HEK293 (cell line): Measurements from ENCODE around the gene ZNF276.

Experiments used
- CTCF ChIA-PET: fragments of 350-600 bp; formaldehyde crosslinking; extraction: SDS; loops from one replicate; lab custom pipeline; 2021; ENCODE audit warnings: antibody characterized with exemption; lab: Yijun Ruan, JAX
- POLR2A ChIA-PET: fragments of 300-600 bp; formaldehyde crosslinking; extraction: SDS; loops from one replicate; lab custom pipeline; 2020; ENCODE audit warnings: antibody characterized with exemption, inconsistent platforms; lab: Yijun Ruan, JAX
- H3K27ac ChIP-seq: fragments of 200-500 bp; sonication (Bioruptor generic); 2 replicates; pipeline ENCODE4 v1.5.1; 2014; ENCODE audit warnings: low read depth, low read length, control low read depth, inconsistent platforms; ENCODE audit errors: extremely low read depth
- H3K36me3 ChIP-seq, 2 experiments: fragments of 200-500 bp in 1 of 2; sonication (Bioruptor generic) in 1 of 2; 1 replicate in 1 of 2; 2 replicates in 1 of 2; pipeline ENCODE4 v1.5.1; 2014 to 2017; ENCODE audit warnings: inconsistent platforms in 2 of 2, low read length in 2 of 2; ENCODE audit not compliant: control insufficient read depth in 2 of 2, insufficient read depth in 1 of 2
- H3K4me1 ChIP-seq: fragments of 200-500 bp; sonication (Bioruptor generic); 2 replicates; pipeline ENCODE4 v1.5.1; 2014; ENCODE audit warnings: mild to moderate bottlenecking, low read length, inconsistent platforms; ENCODE audit not compliant: control insufficient read depth, insufficient read depth
- H3K4me3 ChIP-seq: 2 replicates; pipeline ENCODE4 v1.5.1; 2011; ENCODE audit warnings: low read depth, mild to moderate bottlenecking, control low read depth, low read length, moderate library complexity
- H3K9me3 ChIP-seq: fragments of 200-500 bp; sonication (Bioruptor generic); 2 replicates; pipeline ENCODE4 v1.5.1; 2014; ENCODE audit warnings: low read depth, low read length, inconsistent platforms; ENCODE audit not compliant: control insufficient read depth, insufficient read depth
- KLF16 ChIP-seq: fragments of 450-650 bp; formaldehyde crosslinking; IDR thresholded peaks from 2 replicates; pipeline ENCODE4 v1.5.1; 2017; ENCODE audit warnings: missing biosample characterization, missing genetic modification characterization
- RBAK ChIP-seq: fragments of 450-650 bp; formaldehyde crosslinking; IDR thresholded peaks from 2 replicates; pipeline ENCODE4 v1.5.1; 2016; ENCODE audit warnings: missing biosample characterization, missing genetic modification characterization
- SCRT1 ChIP-seq: fragments of 450-650 bp; formaldehyde crosslinking; IDR thresholded peaks from 2 replicates; pipeline ENCODE4 v1.5.1; 2016; ENCODE audit warnings: missing biosample characterization, missing genetic modification characterization, borderline replicate concordance
- ZBTB20 ChIP-seq: fragments of 450-650 bp; formaldehyde crosslinking; IDR thresholded peaks from 2 replicates; pipeline ENCODE4 v1.5.1; 2016; ENCODE audit warnings: missing biosample characterization, missing genetic modification characterization
- ZFHX2 ChIP-seq: fragments of 450-650 bp; formaldehyde crosslinking; conservative IDR thresholded peaks from 2 replicates; pipeline ENCODE4 v1.5.1; 2016; ENCODE audit warnings: missing biosample characterization, missing genetic modification characterization
- ZNF2 ChIP-seq: fragments of 450-650 bp; formaldehyde crosslinking; IDR thresholded peaks from 2 replicates; pipeline ENCODE4 v1.5.1; 2016; ENCODE audit warnings: missing biosample characterization, missing genetic modification characterization
- ZNF211 ChIP-seq: fragments of 450-650 bp; formaldehyde crosslinking; IDR thresholded peaks from 2 replicates; pipeline ENCODE4 v1.5.1; 2016; ENCODE audit warnings: low read depth, missing biosample characterization, missing genetic modification characterization
- ZNF221 ChIP-seq: fragments of 450-650 bp; formaldehyde crosslinking; IDR thresholded peaks from 2 replicates; pipeline ENCODE4 v1.5.1; 2017; ENCODE audit warnings: missing biosample characterization, missing genetic modification characterization, borderline replicate concordance
- ZNF248 ChIP-seq: fragments of 450-650 bp; formaldehyde crosslinking; IDR thresholded peaks from 2 replicates; pipeline ENCODE4 v1.5.1; 2017; ENCODE audit warnings: missing biosample characterization, missing genetic modification characterization
- ZNF404 ChIP-seq: fragments of 450-650 bp; formaldehyde crosslinking; IDR thresholded peaks from 2 replicates; pipeline ENCODE4 v1.5.1; 2017; ENCODE audit warnings: missing biosample characterization, missing genetic modification characterization
- ZNF501 ChIP-seq: fragments of 450-650 bp; formaldehyde crosslinking; IDR thresholded peaks from 2 replicates; pipeline ENCODE4 v1.5.1; 2016; ENCODE audit warnings: missing biosample characterization, missing genetic modification characterization
- ZNF510 ChIP-seq: fragments of 450-650 bp; formaldehyde crosslinking; IDR thresholded peaks from 2 replicates; pipeline ENCODE4 v1.5.1; 2018; ENCODE audit warnings: mild to moderate bottlenecking, missing genetic modification characterization, missing biosample characterization; ENCODE audit not compliant: insufficient replicate concordance
- ZNF521 ChIP-seq: fragments of 450-650 bp; formaldehyde crosslinking; IDR thresholded peaks from 2 replicates; pipeline ENCODE4 v1.5.1; 2017; ENCODE audit warnings: missing biosample characterization, mild to moderate bottlenecking, missing genetic modification characterization
- ZNF529 ChIP-seq: fragments of 450-650 bp; formaldehyde crosslinking; IDR thresholded peaks from 2 replicates; pipeline ENCODE4 v1.5.1; 2017; ENCODE audit warnings: missing genetic modification characterization, missing biosample characterization; ENCODE audit not compliant: insufficient replicate concordance
- ZNF621 ChIP-seq: fragments of 450-650 bp; formaldehyde crosslinking; IDR thresholded peaks from 2 replicates; pipeline ENCODE4 v1.5.1; 2017; ENCODE audit warnings: missing biosample characterization, missing genetic modification characterization
- ZNF623 ChIP-seq: fragments of 450-650 bp; formaldehyde crosslinking; IDR thresholded peaks from 2 replicates; pipeline ENCODE4 v1.5.1; 2016; ENCODE audit warnings: missing biosample characterization, missing genetic modification characterization
- ZNF626 ChIP-seq: fragments of 450-650 bp; sonication (Bioruptor Pico); formaldehyde crosslinking; IDR thresholded peaks from 2 replicates; pipeline ENCODE4 v1.5.1; 2018; ENCODE audit warnings: missing biosample characterization, missing genetic modification characterization, inconsistent platforms
- ZNF654 ChIP-seq: fragments of 450-650 bp; formaldehyde crosslinking; IDR thresholded peaks from 2 replicates; pipeline ENCODE4 v1.5.1; 2016; ENCODE audit warnings: low read depth, missing biosample characterization, missing genetic modification characterization
- ZNF830 ChIP-seq: fragments of 450-650 bp; IDR thresholded peaks from 2 replicates; pipeline ENCODE4 v1.5.0; 2018; ENCODE audit warnings: missing biosample characterization, missing genetic modification characterization, low read depth, mild to moderate bottlenecking, moderate library complexity
- TF ChIP-seq, protein P1 (sequence below): fragments of 450-650 bp; formaldehyde crosslinking; IDR thresholded peaks from 2 replicates; pipeline ENCODE4 v1.5.1; 2017; ENCODE audit warnings: missing biosample characterization, mild to moderate bottlenecking, missing genetic modification characterization, moderate library complexity
- TF ChIP-seq, protein P2 (sequence below): fragments of 450-650 bp; formaldehyde crosslinking; IDR thresholded peaks from 2 replicates; pipeline ENCODE4 v1.5.1; 2016; ENCODE audit warnings: missing biosample characterization, missing genetic modification characterization
- TF ChIP-seq, protein P3 (sequence below): fragments of 450-650 bp; formaldehyde crosslinking; conservative IDR thresholded peaks from 2 replicates; pipeline ENCODE4 v1.5.1; 2016; ENCODE audit warnings: low read depth, missing biosample characterization, missing genetic modification characterization
- TF ChIP-seq, protein P4 (sequence below): fragments of 450-650 bp; formaldehyde crosslinking; IDR thresholded peaks from 2 replicates; pipeline ENCODE4 v1.5.1; 2016; ENCODE audit warnings: missing biosample characterization, missing genetic modification characterization
- TF ChIP-seq, protein P5 (sequence below): fragments of 450-650 bp; formaldehyde crosslinking; optimal IDR thresholded peaks from 2 replicates; pipeline ENCODE3; 2016; ENCODE audit warnings: missing biosample characterization, mild to moderate bottlenecking, missing genetic modification characterization
- TF ChIP-seq, protein P6 (sequence below): fragments of 450-650 bp; formaldehyde crosslinking; IDR thresholded peaks from 2 replicates; pipeline ENCODE4 v1.5.1; 2017; ENCODE audit warnings: missing biosample characterization, missing genetic modification characterization

Gene ZNF276

DNA sequence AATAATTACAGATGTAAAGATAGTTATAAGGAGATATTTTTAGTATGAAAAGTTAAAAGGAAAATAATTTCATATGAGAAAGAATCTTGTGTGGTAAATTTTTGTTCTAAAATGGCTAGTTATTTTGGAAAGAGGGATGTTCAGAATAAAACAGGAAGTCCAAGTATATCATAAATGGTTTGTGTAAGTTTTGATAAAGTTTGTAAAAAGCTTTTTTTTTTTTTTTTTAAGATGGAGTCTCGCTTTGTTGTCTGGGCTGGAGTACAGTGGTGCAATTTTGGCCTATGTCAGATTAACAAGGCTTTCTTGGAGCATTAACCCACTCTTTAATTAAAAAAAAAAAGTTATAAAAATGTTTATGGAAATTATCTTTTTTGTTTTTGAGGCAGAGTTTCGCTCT, 43.1 kb upstream of the ZNF276 start:
- no peak overlapping the region for H3K4me3 ChIP-seq
- no peaks in the 10 kb centered on the region; a peak in 1 of 3 replicates for H3K36me3 ChIP-seq
- no peaks in the 10 kb centered on the region for H3K4me1 ChIP-seq
- ChIA-PET CTCF (no interaction called here), POLR2A (interaction anchor here (0.6 to 1.2 kb wide), 2 partner anchors 8 to 87 kb away, joined by 3 read pairs; partner anchors contain the start of gene CDK10)
- no peak overlapping the region for H3K27ac ChIP-seq
- no peaks in the 10 kb centered on the region for H3K9me3 ChIP-seq
- TF ChIP-seq ZNF529 (tag by site-specific recombination) (peak; percentile 23), ZNF221 (tag by site-specific recombination) (no peak), ZNF521 (no peak), ZNF654 (no peak), ZFHX2 (tag by site-specific recombination) (no peak), ZNF404 (tag by site-specific recombination) (no peak), ZNF248 (tag by site-specific recombination) (no peak), ZNF623 (tag by site-specific recombination) (no peak), SCRT1 (tag by site-specific recombination) (no peak), RBAK (tag by site-specific recombination) (no peak), ZNF621 (tag by site-specific recombination) (no peak), ZNF626 (peak; percentile 69; the same call in 1 of the 2 replicates), ZNF830 (no peak), KLF16 (tag by site-specific recombination) (no peak), ZNF510 (tag by site-specific recombination) (peak; percentile 25), ZNF2 (tag by site-specific recombination) (no peak), ZBTB20 (tag by site-specific recombination) (no peak), ZNF501 (tag by site-specific recombination) (no peak), ZNF211 (tag by site-specific recombination) (no peak)
- TF ChIP-seq, protein P1, sequence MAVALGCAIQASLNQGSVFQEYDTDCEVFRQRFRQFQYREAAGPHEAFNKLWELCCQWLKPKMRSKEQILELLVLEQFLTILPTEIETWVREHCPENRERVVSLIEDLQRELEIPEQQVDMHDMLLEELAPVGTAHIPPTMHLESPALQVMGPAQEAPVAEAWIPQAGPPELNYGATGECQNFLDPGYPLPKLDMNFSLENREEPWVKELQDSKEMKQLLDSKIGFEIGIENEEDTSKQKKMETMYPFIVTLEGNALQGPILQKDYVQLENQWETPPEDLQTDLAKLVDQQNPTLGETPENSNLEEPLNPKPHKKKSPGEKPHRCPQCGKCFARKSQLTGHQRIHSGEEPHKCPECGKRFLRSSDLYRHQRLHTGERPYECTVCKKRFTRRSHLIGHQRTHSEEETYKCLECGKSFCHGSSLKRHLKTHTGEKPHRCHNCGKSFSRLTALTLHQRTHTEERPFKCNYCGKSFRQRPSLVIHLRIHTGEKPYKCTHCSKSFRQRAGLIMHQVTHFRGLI (tag by site-specific recombination), result no peak
- TF ChIP-seq, protein P2, sequence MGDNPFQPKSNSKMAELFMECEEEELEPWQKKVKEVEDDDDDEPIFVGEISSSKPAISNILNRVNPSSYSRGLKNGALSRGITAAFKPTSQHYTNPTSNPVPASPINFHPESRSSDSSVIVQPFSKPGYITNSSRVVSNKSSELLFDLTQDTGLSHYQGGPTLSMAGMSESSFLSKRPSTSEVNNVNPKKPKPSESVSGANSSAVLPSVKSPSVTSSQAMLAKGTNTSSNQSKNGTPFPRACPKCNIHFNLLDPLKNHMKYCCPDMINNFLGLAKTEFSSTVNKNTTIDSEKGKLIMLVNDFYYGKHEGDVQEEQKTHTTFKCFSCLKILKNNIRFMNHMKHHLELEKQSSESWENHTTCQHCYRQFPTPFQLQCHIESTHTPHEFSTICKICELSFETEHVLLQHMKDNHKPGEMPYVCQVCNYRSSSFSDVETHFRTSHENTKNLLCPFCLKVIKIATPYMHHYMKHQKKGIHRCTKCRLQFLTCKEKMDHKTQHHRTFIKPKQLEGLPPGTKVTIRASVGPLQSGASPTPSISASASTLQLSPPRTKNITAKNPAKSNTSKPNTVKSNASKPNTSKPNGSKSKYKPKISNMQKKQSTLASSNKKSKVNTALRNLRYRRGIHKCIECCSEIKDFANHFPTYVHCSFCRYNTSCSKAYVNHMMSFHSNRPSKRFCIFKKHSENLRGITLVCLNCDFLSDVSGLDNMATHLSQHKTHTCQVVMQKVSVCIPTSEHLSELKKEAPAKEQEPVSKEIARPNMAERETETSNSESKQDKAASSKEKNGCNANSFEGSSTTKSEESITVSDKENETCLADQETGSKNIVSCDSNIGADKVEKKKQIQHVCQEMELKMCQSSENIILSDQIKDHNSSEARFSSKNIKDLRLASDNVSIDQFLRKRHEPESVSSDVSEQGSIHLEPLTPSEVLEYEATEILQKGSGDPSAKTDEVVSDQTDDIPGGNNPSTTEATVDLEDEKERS, result peak; percentile 92
- TF ChIP-seq, protein P3, sequence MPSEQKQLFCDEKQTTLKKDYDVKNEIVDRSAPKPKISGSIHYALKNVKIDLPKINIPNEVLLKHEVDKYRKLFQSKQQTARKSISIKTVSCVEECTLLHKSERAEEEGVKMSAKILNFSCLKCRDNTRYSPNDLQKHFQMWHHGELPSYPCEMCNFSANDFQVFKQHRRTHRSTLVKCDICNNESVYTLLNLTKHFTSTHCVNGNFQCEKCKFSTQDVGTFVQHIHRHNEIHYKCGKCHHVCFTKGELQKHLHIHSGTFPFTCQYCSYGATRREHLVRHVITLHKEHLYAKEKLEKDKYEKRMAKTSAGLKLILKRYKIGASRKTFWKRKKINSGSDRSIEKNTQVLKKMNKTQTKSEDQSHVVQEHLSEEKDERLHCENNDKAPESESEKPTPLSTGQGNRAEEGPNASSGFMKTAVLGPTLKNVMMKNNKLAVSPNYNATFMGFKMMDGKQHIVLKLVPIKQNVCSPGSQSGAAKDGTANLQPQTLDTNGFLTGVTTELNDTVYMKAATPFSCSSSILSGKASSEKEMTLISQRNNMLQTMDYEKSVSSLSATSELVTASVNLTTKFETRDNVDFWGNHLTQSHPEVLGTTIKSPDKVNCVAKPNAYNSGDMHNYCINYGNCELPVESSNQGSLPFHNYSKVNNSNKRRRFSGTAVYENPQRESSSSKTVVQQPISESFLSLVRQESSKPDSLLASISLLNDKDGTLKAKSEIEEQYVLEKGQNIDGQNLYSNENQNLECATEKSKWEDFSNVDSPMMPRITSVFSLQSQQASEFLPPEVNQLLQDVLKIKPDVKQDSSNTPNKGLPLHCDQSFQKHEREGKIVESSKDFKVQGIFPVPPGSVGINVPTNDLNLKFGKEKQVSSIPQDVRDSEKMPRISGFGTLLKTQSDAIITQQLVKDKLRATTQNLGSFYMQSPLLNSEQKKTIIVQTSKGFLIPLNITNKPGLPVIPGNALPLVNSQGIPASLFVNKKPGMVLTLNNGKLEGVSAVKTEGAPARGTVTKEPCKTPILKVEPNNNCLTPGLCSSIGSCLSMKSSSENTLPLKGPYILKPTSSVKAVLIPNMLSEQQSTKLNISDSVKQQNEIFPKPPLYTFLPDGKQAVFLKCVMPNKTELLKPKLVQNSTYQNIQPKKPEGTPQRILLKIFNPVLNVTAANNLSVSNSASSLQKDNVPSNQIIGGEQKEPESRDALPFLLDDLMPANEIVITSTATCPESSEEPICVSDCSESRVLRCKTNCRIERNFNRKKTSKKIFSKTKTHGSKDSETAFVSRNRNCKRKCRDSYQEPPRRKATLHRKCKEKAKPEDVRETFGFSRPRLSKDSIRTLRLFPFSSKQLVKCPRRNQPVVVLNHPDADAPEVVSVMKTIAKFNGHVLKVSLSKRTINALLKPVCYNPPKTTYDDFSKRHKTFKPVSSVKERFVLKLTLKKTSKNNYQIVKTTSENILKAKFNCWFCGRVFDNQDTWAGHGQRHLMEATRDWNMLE (tag by site-specific recombination), result peak; percentile 36; the same call in 1 of the 2 replicates
- TF ChIP-seq, protein P4, sequence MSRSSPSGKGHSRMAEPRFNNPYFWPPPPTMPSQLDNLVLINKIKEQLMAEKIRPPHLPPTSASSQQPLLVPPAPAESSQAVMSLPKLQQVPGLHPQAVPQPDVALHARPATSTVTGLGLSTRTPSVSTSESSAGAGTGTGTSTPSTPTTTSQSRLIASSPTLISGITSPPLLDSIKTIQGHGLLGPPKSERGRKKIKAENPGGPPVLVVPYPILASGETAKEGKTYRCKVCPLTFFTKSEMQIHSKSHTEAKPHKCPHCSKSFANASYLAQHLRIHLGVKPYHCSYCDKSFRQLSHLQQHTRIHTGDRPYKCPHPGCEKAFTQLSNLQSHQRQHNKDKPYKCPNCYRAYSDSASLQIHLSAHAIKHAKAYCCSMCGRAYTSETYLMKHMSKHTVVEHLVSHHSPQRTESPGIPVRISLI (tag by site-specific recombination), result 0 out of 2 replicates have a peak, but pooled peaks have one; percentile 24
- TF ChIP-seq, protein P5, sequence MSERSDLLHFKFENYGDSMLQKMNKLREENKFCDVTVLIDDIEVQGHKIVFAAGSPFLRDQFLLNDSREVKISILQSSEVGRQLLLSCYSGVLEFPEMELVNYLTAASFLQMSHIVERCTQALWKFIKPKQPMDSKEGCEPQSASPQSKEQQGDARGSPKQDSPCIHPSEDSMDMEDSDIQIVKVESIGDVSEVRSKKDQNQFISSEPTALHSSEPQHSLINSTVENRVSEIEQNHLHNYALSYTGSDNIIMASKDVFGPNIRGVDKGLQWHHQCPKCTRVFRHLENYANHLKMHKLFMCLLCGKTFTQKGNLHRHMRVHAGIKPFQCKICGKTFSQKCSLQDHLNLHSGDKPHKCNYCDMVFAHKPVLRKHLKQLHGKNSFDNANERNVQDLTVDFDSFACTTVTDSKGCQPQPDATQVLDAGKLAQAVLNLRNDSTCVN (tag by site-specific recombination), result no peak
- TF ChIP-seq, protein P6, sequence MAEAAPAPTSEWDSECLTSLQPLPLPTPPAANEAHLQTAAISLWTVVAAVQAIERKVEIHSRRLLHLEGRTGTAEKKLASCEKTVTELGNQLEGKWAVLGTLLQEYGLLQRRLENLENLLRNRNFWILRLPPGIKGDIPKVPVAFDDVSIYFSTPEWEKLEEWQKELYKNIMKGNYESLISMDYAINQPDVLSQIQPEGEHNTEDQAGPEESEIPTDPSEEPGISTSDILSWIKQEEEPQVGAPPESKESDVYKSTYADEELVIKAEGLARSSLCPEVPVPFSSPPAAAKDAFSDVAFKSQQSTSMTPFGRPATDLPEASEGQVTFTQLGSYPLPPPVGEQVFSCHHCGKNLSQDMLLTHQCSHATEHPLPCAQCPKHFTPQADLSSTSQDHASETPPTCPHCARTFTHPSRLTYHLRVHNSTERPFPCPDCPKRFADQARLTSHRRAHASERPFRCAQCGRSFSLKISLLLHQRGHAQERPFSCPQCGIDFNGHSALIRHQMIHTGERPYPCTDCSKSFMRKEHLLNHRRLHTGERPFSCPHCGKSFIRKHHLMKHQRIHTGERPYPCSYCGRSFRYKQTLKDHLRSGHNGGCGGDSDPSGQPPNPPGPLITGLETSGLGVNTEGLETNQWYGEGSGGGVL (tag by site-specific recombination), result no peak
